ENCODE results near the gene G3BP2.
"Not testable (repeated sequence)": the region's sequence is repeated elsewhere in the genome, so short reads cannot be mapped to it uniquely, and the experiment has no call there.

The G3BP2 gene

GRCh38 chr4:75668596-75668995 lies 4.6 kb downstream of the G3BP2 start:
- no peak overlapping the region for H3K4me3 ChIP-seq (ENCODE audit: low read depth, low read length)
- H3K9me3 ChIP-seq (ENCODE audit: severe bottlenecking) = no peaks in the 10 kb centered on the region
- no peaks in the 10 kb centered on the region for H3K27me3 ChIP-seq (ENCODE audit: insufficient read depth, low read depth, severe bottlenecking)
- H3K36me3 ChIP-seq = peaks cover 30% of the 10 kb centered on the region
- H3K27ac ChIP-seq = no peak overlapping the region
- no peak for TF ChIP-seq CTCF (IDR thresholded peaks at IDR 0.05; ENCODE audit: low read depth, low read length)
- DNase-seq = no peak

GRCh38 chr4:75667636-75668035 lies 5.6 kb downstream of the G3BP2 start:
- H3K36me3 ChIP-seq = peaks cover 33% of the 10 kb centered on the region
- not testable (repeated sequence) for H3K4me3 ChIP-seq (ENCODE audit: low read depth, low read length); DNase-seq; H3K27ac ChIP-seq; H3K27me3 ChIP-seq (ENCODE audit: insufficient read depth, low read depth, severe bottlenecking); H3K9me3 ChIP-seq (ENCODE audit: severe bottlenecking)

GRCh38 chr4:75666299-75666698 lies 6.9 kb downstream of the G3BP2 start:
- H3K27me3 ChIP-seq (ENCODE audit: insufficient read depth, low read depth, severe bottlenecking) = no peaks in the 10 kb centered on the region
- TF ChIP-seq CTCF (IDR thresholded peaks at IDR 0.05; ENCODE audit: low read depth, low read length) = no peak
- H3K4me3 ChIP-seq (ENCODE audit: low read depth, low read length) = no peak overlapping the region
- no peak for DNase-seq
- peaks cover 41% of the 10 kb centered on the region for H3K36me3 ChIP-seq
- no peak overlapping the region for H3K27ac ChIP-seq
- H3K9me3 ChIP-seq (ENCODE audit: severe bottlenecking) = no peaks in the 10 kb centered on the region

GRCh38 chr4:75664604-75665003 lies 8.6 kb downstream of the G3BP2 start:
- H3K9me3 ChIP-seq (ENCODE audit: severe bottlenecking); H3K27ac ChIP-seq; DNase-seq; H3K27me3 ChIP-seq (ENCODE audit: insufficient read depth, low read depth, severe bottlenecking); H3K4me3 ChIP-seq (ENCODE audit: low read depth, low read length): not testable (repeated sequence)
- H3K36me3 ChIP-seq = peaks cover 44% of the 10 kb centered on the region

GRCh38 chr4:75662626-75663025 lies 10.6 kb downstream of the G3BP2 start:
- no peak overlapping the region for H3K27ac ChIP-seq
- TF ChIP-seq CTCF (IDR thresholded peaks at IDR 0.05; ENCODE audit: low read depth, low read length) = no peak
- peaks cover 59% of the 10 kb centered on the region for H3K36me3 ChIP-seq
- no peak for DNase-seq
- no peaks in the 10 kb centered on the region for H3K9me3 ChIP-seq (ENCODE audit: severe bottlenecking)
- no peaks in the 10 kb centered on the region for H3K27me3 ChIP-seq (ENCODE audit: insufficient read depth, low read depth, severe bottlenecking)
- no peak overlapping the region for H3K4me3 ChIP-seq (ENCODE audit: low read depth, low read length)

GRCh38 chr4:75660491-75660890 lies 12.7 kb downstream of the G3BP2 start:
- peaks cover 76% of the 10 kb centered on the region for H3K36me3 ChIP-seq
- DNase-seq = no peak
- H3K4me3 ChIP-seq (ENCODE audit: low read depth, low read length) = no peak overlapping the region
- H3K27ac ChIP-seq = no peak overlapping the region
- H3K9me3 ChIP-seq (ENCODE audit: severe bottlenecking) = no peaks in the 10 kb centered on the region
- H3K27me3 ChIP-seq (ENCODE audit: insufficient read depth, low read depth, severe bottlenecking) = no peaks in the 10 kb centered on the region
- no peak for TF ChIP-seq CTCF (IDR thresholded peaks at IDR 0.05; ENCODE audit: low read depth, low read length)

- Histone ChIP-seq H3K4me3 (ENCODE audit: low read depth, low read length) (no peak overlapping the region), H3K9me3 (ENCODE audit: severe bottlenecking) (no peaks in the 10 kb centered on the region), H3K27ac (no peak overlapping the region), H3K27me3 (ENCODE audit: insufficient read depth, low read depth, severe bottlenecking) (no peaks in the 10 kb centered on the region), H3K36me3 (peaks cover 85% of the 10 kb centered on the region)
- TF ChIP-seq CTCF (IDR thresholded peaks at IDR 0.05; ENCODE audit: low read depth, low read length) = no peak
- DNase-seq = no peak
Measured at GRCh38 chr4:75659512-75660031, 13.6 kb downstream of the G3BP2 start.

All from WERI-Rb-1 (cell line).